H1 (cell line): ENCODE results near the gene FCN2. TPM values are rescaled to one million over a fixed set of nuclear protein-coding genes. Genes with fewer than 3 reads are reported as not detected.

Source experiments
- CHD2 ChIP-seq: IDR thresholded peaks from 2 replicates; pipeline ENCODE4 v1.6.1; 2012; ENCODE audit warnings: low read length, improper control_type of control experiment
- E2F6 ChIP-seq: IDR thresholded peaks from 2 replicates; pipeline ENCODE4 v1.6.1; 2012; ENCODE audit warnings: inconsistent platforms
- EP300 ChIP-seq, 2 experiments: IDR thresholded peaks; 1 replicate in 1 of 2; 2 replicates in 1 of 2; pipeline ENCODE4 v1.6.1; 2011 to 2012; ENCODE audit warnings: low read depth in 2 of 2, low read length in 2 of 2, mild to moderate bottlenecking in 2 of 2, borderline replicate concordance in 1 of 2, inconsistent platforms in 1 of 2, moderate library complexity in 1 of 2
- HDAC6 ChIP-seq: IDR thresholded peaks from one replicate; pipeline ENCODE4 v1.7.1; 2012; ENCODE audit warnings: low read depth, mild to moderate bottlenecking, inconsistent platforms, low read length, moderate library complexity
- MAX ChIP-seq: IDR thresholded peaks from 2 replicates; pipeline ENCODE4 v1.6.1; 2012; ENCODE audit warnings: inconsistent platforms
- RAD21 ChIP-seq, 2 experiments: IDR thresholded peaks in 1 of 2; conservative IDR thresholded peaks in 1 of 2; 2 replicates each; pipeline ENCODE4 v1.6.1; 2011; ENCODE audit warnings: low read depth in 2 of 2, low read length in 2 of 2, improper control_type of control experiment in 1 of 2, inconsistent platforms in 1 of 2, mild to moderate bottlenecking in 1 of 2, moderate library complexity in 1 of 2
- RNF2 ChIP-seq: fragments of 200-900, 300-1000 bp; sonication (generic); IDR thresholded peaks from 2 replicates; pipeline ENCODE4 v1.7.1; 2016; ENCODE audit warnings: borderline replicate concordance, low read depth, mild to moderate bottlenecking, antibody characterized with exemption, low read length; ENCODE audit not compliant: poor library complexity, severe bottlenecking; ENCODE audit errors: missing control alignments
- SIN3A ChIP-seq, 2 experiments: IDR thresholded peaks in 1 of 2; conservative IDR thresholded peaks in 1 of 2; 2 replicates each; pipeline ENCODE4 v1.6.1; 2011 to 2012; ENCODE audit warnings: low read length in 2 of 2, improper control_type of control experiment in 1 of 2, low read depth in 1 of 2, mild to moderate bottlenecking in 1 of 2
- SP1 ChIP-seq: IDR thresholded peaks from 2 replicates; pipeline ENCODE4 v1.6.1; 2011; ENCODE audit warnings: low read depth, low read length
- polyA plus RNA-seq, 7 experiments: library from polyadenylated mRNA; depleted of rRNA in 3 of 7; stranded (reverse) in 5 of 7; unstranded in 2 of 7; fragments of >200 nt in 5 of 7; fragments of 200-250 nt in 2 of 7; gene quantifications; 1 replicate in 5 of 7; 2 replicates in 1 of 7; 4 replicates in 1 of 7; pipeline versions ENCODE4 v1.2.1 to v1.2.3, GENCODE V29; 2011 to 2013; ENCODE audit warnings: missing spikeins in 2 of 7, mixed read lengths in 2 of 7
- total RNA-seq: library from RNA; stranded (reverse); fragmentation: NEBNext Ultra II Directional; extraction: Animal tissue kit (Norgen Biotek cat#: 25700); gene quantifications from 2 replicates; pipeline ENCODE4 v1.2.1, GENCODE V29; 2021

FCN2 gene
- total and polyA plus RNA-seq, 2 of the 8 experiments (the other 6 are each of a cell fraction or from before 2014, with no cell fraction given) = not detected

GRCh38 chr9:134870746-134871662, 9.6 kb upstream of the FCN2 start (continued):
- no peak for TF ChIP-seq SP1
- no peak for TF ChIP-seq RNF2
- TF ChIP-seq EP300 (IDR thresholded peaks at IDR 0.05; ENCODE audit: borderline replicate concordance in 1 of 2, low read depth in 2 of 2, low read length in 2 of 2) = no peak
- no peak for TF ChIP-seq E2F6
- no peak for TF ChIP-seq HDAC6
- TF ChIP-seq MAX = no peak
- no peak for TF ChIP-seq CHD2
- TF ChIP-seq RAD21 (IDR thresholded peaks at IDR 0.05 in 1 of 2, conservative IDR thresholded peaks at IDR 0.05 in 1 of 2; ENCODE audit: low read depth in 2 of 2, low read length in 2 of 2) = no peak
- TF ChIP-seq SIN3A (conservative IDR thresholded peaks at IDR 0.05 in 1 of 2, IDR thresholded peaks at IDR 0.05 in 1 of 2; ENCODE audit: low read depth in 1 of 2, low read length in 2 of 2) = no peak
